Thymus (tissue), 11 donors: ENCODE measurements around the gene DGKG. TPM values are rescaled to one million over a fixed set of nuclear protein-coding genes. Genes with fewer than 3 reads are reported as not detected.

ENCODE experiments used
- DNase-seq, 9 donors: peaks; one replicate each; pipeline ENCODE4 v3.0.0-alpha.2; 2013; ENCODE audit warnings: low spot score in 9 of 9, low read depth in 6 of 9, missing footprints in 1 of 9
- H3K27ac ChIP-seq, 2 donors: one replicate each; pipeline ENCODE4 v1.5.1; 2013; ENCODE audit warnings: control low read depth in 1 of 2, low read depth in 1 of 2, low read length in 1 of 2, mild to moderate bottlenecking in 1 of 2, moderate library complexity in 1 of 2
- H3K27me3 ChIP-seq, 2 donors: one replicate each; pipeline ENCODE4 v1.5.1; 2013; ENCODE audit warnings: low read length in 1 of 2; ENCODE audit not compliant: control insufficient read depth in 2 of 2, insufficient read depth in 1 of 2
- H3K36me3 ChIP-seq, 2 donors: one replicate each; pipeline ENCODE4 v1.5.1; 2013; ENCODE audit warnings: low read length in 1 of 2, mild to moderate bottlenecking in 1 of 2, moderate library complexity in 1 of 2; ENCODE audit not compliant: control insufficient read depth in 2 of 2, insufficient read depth in 2 of 2
- H3K4me1 ChIP-seq, 2 donors: one replicate each; pipeline ENCODE4 v1.5.1; 2013; ENCODE audit warnings: low read length in 2 of 2; ENCODE audit not compliant: control insufficient read depth in 2 of 2, insufficient read depth in 2 of 2
- H3K4me3 ChIP-seq, 2 donors: one replicate each; pipeline ENCODE4 v1.5.1; 2013; ENCODE audit warnings: low read length in 2 of 2, control low read depth in 1 of 2, mild to moderate bottlenecking in 1 of 2
- H3K9me3 ChIP-seq, 2 donors: one replicate each; pipeline ENCODE4 v1.5.1; 2013; ENCODE audit warnings: low read length in 1 of 2, mild to moderate bottlenecking in 1 of 2; ENCODE audit not compliant: control insufficient read depth in 2 of 2, insufficient read depth in 1 of 2
- WGBS: extraction: QIAGEN DNeasy Blood & Tissue Kit; methylation state at CpG from one replicate; pipeline ENCODE4 v1.1.7; 2013; 5-methylcytosine and 5-hydroxymethylcytosine counted together
- polyA plus RNA-seq: library from polyadenylated mRNA; stranded (reverse); fragments of 200-250 nt; gene quantifications from one replicate; pipeline ENCODE4 v1.2.3, GENCODE V29; 2013
- total RNA-seq: library from RNA; stranded (reverse); fragments of 120-200 nt; gene quantifications from one replicate; pipeline ENCODE4 v1.2.4, GENCODE V29; 2013
- donor health status: healthy.

DGKG gene
- total and polyA plus RNA-seq, 2 donors, result 1.1 to 1.6 TPM

DNA sequence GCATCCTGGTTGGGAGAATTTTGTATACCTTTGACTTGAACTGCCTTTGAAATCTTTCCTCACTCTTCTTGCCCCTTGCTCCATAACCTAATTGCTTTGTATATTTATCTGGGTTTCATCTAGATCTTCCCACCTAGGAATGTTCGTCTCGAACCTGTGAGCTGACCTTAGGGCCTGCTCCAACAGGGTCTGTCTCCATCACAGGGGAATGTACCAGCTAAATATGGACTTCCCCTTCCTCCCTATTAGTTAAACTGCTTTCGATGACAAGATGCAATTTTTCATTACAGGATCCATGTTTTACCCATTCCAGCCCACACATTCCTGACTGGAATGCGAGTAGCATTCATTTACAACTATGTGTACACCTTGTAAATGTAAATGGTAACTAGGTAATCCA, 242.5 kb downstream of the DGKG start:
- Histone ChIP-seq H3K9me3 (no peaks in the 10 kb centered on the region), H3K27me3 (peaks cover 0 to 2% of the 10 kb centered on the region in 2 donors), H3K27ac (no peak overlapping the region), H3K4me3 (no peak overlapping the region), H3K4me1 (no peaks in the 10 kb centered on the region), H3K36me3 (no peaks in the 10 kb centered on the region)
- 89% methylated on average over 4 of the region's 4 CpGs for WGBS
- no peak for DNase-seq

DNA sequence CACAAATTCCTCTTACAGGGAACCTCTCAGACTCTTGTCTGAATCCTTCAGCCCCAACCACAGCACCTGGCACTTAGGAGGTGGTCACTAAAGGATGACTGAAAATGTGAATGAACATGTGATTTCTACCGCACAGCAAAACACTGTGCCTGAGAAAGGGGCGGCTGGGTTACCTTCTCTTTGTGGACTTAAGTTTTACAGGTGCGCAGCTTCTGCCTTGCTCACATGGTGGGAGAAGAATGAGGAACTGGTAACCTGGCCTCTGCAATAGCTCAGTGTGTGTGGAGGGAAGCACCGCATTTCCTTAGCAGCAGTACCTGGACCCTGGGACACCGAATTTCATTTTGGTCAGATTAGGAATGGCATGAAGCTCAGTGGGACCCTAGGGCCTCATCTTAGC, 243.3 kb downstream of the DGKG start:
- DNase-seq, result no peak
- Histone ChIP-seq H3K36me3 (no peaks in the 10 kb centered on the region), H3K27me3 (peaks cover 0 to 5% of the 10 kb centered on the region in 2 donors), H3K9me3 (no peaks in the 10 kb centered on the region), H3K4me1 (no peaks in the 10 kb centered on the region), H3K27ac (no peak overlapping the region), H3K4me3 (no peak overlapping the region)
- 81% methylated on average over 5 of the region's 5 CpGs for WGBS

DNA sequence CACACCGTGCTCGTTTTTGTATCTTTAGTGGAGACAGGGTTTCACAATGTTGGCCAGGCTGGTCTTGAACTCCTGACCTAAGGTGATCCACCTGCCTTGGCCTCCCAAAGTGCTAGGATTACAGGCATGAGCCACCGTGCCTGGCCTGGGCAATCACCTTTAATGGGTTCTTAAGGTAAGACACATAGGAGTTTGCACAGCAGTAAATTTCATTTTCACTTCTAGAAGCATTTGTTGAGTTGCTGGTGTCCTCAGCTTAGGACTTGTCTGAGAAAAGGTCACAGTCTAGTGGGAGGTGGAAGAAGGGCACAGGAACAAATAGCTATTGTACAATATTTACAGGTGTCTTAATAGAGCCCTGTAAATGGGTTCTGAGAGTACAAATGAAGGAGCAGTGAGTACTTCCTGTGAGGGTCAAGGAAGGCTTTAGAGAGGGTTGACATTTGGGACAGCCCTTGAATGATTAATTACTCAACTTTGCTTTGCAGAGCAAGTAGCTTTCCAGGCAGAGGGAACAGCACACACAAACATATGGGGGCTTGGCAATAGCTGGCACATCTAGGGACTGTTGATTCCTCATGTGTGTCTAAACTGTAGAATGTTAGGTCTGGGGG, 244.4 kb downstream of the DGKG start:
- H3K36me3 ChIP-seq, result no peaks in the 10 kb centered on the region
- no peak for DNase-seq
- no peaks in the 10 kb centered on the region for H3K4me1 ChIP-seq
- H3K27me3 ChIP-seq, result peaks cover 2 to 15% of the 10 kb centered on the region in 2 donors
- no peak overlapping the region for H3K4me3 ChIP-seq
- no peak overlapping the region for H3K27ac ChIP-seq
- 96% methylated on average over 3 of the region's 3 CpGs for WGBS
- no peaks in the 10 kb centered on the region for H3K9me3 ChIP-seq

DNA sequence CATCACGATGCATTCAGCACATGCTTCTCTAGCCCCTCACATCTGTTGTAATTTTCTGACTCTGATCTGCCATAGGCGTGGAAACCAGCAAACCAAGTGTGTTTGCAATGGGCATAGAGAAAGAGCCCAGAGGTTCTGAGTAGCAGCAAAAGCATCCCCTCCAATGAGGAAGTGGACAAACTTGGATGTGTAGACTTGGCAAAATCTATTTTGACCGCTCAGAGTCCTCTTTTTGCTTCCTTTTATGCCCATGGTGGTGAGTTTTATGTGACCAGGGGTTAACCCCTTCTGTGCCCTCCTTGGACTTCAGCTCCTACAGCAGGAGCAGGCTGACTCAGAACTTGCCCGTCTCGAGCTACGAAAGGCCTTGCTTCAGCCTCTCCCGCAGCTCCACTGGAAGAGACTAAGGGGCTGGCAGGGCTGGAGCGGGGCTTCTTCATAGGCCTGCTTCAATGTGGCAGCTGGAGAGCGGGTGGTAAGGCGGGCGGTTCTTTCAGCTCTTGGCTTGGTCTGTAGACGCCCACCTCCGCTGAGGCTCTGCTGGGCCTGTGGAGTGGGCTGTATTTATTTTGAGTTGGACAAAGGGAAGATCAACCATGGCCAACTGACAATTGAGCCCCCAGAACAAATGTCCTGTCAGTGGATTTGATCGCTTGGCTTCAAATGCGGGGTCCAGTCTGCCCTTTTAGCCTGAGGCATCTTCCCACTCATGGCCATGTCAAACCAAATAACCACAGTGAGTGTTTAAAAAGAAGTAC, 246.6 kb downstream of the DGKG start:
- Histone ChIP-seq H3K27me3 (peaks cover 24 to 36% of the 10 kb centered on the region in 2 donors), H3K27ac (no peak overlapping the region), H3K4me3 (no peak overlapping the region), H3K4me1 (peaks cover 0 to 7% of the 10 kb centered on the region in 2 donors), H3K36me3 (no peaks in the 10 kb centered on the region), H3K9me3 (peaks cover 0 to under 1% of the 10 kb centered on the region in 2 donors)
- DNase-seq, result no peak
- 98% methylated on average over 15 of the region's 15 CpGs for WGBS

DNA sequence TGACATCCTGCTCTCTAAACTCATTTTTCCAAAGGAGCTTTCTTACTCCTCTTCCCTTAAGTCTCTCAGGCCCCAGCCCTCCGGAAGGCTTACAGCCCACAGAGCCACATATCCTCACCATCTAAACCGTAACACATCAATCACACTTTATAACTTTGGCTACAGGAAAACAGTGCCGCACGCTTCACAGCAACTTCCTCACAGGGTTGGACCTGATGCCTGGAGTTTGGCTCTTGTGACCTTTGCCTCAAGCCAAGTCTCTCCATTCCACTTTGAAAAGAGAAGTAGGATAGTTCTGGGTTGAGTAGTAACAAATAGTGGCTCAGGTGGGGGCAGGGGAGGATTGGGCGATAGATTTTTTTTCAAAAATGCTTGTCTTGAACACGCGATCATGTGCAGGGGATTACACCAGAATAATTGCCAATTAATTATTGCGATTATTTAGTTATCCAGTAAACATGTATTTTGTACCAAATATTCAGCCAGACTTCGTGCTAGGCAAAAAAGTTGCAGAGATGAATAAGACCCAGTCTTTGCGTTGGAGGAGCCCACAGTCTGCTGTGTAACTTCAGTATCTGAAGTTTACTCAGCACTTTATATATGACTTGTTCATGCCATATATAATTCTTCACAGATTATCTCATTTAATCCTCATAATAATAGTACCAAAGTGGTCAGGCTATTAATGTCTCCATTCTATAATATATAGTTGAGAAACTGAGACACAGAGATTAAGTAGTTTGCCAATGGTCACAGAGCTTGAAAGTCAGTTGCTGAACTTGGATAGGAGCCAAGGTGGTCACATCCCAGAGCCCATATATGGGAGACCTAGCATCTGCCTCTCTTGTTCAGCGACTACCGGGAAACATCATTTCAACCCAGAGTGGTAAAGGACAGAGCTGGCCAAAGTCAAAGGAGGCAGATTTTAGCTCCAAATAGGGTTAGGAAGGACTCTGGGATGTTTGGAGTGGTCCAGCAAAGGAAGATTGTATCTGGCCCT, 250.8 kb downstream of the DGKG start:
- Histone ChIP-seq H3K4me3 (no peak overlapping the region), H3K9me3 (peaks cover 0 to 11% of the 10 kb centered on the region in 2 donors), H3K4me1 (peaks cover 7 to 40% of the 10 kb centered on the region in 2 donors), H3K27me3 (peaks cover 55 to 78% of the 10 kb centered on the region in 2 donors), H3K36me3 (no peaks in the 10 kb centered on the region), H3K27ac (no peak overlapping the region)
- no peak for DNase-seq
- 37% methylated on average over 12 of the region's 12 CpGs for WGBS

DNA sequence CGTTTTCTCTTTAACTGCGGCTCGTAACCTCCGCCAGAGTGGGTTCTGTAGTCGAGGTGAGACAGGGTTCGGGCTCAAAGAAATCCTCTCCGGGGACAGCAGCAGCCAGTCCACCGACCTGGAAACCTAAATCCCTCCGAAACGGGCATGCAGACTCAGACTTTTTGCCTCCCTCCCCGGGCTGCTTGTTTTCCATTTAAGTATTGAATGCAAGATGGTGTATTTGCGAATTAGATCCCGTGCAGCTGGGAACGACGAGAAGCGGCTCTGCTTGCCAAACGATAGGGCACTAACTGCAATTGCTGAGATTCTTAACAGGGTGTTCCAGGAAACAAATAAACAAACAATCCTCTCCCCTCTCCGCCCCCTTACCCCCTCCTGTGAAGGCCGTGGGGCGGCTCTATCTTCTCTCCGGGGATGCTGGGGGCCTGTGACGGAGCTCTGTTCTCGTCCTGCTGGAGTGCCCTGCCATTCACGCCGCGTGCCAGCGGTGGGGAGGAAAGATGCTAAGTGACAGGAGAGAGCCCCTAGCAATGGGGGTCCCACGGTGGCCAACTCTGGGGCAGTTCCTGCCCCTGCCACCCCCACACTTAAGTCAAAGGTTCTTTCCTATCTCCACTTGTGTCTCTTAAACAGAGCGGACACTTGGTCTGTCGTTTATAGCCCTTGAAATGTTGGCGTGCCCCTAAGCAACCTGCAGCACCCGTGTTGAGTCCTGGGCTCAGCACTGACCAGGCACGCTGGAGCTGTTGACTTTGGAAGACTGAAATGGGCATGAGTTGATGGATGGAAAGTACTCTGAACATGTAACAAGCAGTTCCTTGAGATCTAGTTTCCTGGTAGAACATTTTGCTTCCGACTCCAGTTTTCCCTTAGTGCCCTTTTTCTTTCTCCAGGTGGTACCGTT, 251.9 kb downstream of the DGKG start:
- peaks cover 62 to 86% of the 10 kb centered on the region in 2 donors for H3K27me3 ChIP-seq
- no peaks in the 10 kb centered on the region for H3K36me3 ChIP-seq
- peak overlapping the region in 1 of 2 donors; percentile 38 for H3K27ac ChIP-seq
- peaks cover 7 to 40% of the 10 kb centered on the region in 2 donors for H3K4me1 ChIP-seq
- peak overlapping the region in 1 of 2 donors; percentile 60 for H3K4me3 ChIP-seq
- peaks cover 0 to 11% of the 10 kb centered on the region in 2 donors for H3K9me3 ChIP-seq
- DNase-seq, result peak in 1 of 9 donors; percentile 26
- 7% methylated on average over 35 of the region's 35 CpGs for whole genome bisulfite sequencing

DNA sequence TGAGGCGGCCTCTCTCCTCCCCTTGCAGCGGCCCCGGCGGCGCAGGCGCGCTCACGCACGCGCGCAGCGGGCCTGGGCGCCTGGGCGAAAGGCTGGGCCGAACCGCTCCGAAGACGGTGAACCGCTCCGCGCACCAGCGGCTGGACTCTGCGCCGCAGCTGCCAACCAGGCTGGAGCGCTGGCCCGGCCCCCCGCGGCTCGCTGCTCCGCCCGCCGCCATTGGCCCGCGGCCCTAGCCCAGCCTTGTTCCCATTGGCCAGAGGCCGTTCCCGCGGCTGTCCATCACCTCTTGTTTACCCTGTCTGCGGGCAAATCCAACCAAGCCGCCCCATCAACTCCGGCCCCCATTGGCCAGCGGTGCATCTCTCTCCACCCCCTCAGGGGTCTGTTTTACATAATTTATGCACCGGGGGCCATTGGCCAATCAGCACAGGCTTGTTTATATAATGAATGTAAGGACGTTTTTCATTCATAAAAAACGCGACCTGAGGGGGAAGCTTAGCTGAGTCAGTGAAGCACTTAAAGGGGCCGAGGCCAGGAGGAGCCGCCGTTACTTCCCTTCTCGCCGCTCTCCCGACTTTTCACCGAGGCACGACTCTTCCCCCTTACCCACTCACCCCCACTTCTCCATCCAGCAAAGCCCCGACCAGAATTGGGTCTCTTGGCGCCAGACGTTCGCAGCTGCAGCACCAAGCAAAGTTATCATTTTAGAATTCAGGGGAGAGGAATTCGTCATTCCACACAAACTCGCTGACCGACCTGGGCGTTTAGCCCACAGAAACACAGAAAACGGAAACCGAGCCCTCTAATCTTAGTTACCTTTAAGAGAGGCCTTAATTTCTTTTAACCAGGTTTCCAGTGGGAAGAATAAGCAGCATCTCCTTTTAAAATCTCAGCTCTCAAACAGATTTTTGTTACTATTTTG, 252.8 kb downstream of the DGKG start, which contains the start of gene ETV5:
TSS of gene ETV5 (minus strand) at position 149 of the 925 bp plus-strand sequence. CDS start 3,221 bp downstream, outside the sequence.
- no peaks in the 10 kb centered on the region for H3K36me3 ChIP-seq
- H3K4me1 ChIP-seq, result peaks cover 7 to 40% of the 10 kb centered on the region in 2 donors
- under 1% methylated on average over 63 of the region's 63 CpGs for WGBS
- peak within 1 kb of the TSS; percentile 47 to 60 for H3K4me3 ChIP-seq
- peak within 1 kb of the TSS in 1 of 2 donors; percentile 38 for H3K27ac ChIP-seq
- H3K27me3 ChIP-seq, result peaks cover 62 to 85% of the 10 kb centered on the region in 2 donors
- peaks cover 0 to 11% of the 10 kb centered on the region in 2 donors for H3K9me3 ChIP-seq
- DNase-seq, result peak; percentile 79 to 97 (median 88)
